ENCODE results near the gene ASIC2. TPM values are rescaled to one million over a fixed set of nuclear protein-coding genes. Genes with fewer than 3 reads are reported as not detected.

The ASIC2 gene
- total RNA-seq, 1 donor from 2014 or later = not detected

DNA sequence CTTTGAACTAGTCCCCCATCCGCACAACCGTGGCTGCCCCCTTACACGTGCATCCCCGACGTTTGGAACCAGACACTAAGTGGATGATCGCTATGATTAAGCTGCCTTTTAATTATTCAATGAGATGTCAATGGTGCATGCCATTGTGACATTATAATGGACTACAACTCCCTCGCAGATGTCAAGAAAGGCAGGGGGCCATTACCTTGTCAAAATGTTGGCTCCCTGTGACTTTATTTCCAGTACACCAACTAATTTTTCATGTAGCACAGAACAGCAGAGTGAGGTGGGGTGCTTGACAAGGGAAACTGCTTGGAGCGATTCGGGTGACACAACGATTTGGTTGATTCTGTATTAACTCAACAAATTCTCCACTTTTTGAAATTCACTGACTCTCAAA is 26.5 kb downstream of the ASIC2 start:
- Mint-ChIP-seq H3K27me3 (ENCODE audit: unreplicated experiment) (peaks cover 3% of the 10 kb centered on the region), H3K4me1 (ENCODE audit: unreplicated experiment) (no peaks in the 10 kb centered on the region), H3K9me3 (ENCODE audit: unreplicated experiment) (no peaks in the 10 kb centered on the region), H3K36me3 (ENCODE audit: low read depth, unreplicated experiment) (no peaks in the 10 kb centered on the region), H3K4me3 (ENCODE audit: unreplicated experiment) (no peak overlapping the region), H3K27ac (ENCODE audit: unreplicated experiment) (no peak overlapping the region)
- TF ChIP-seq, protein P1, sequence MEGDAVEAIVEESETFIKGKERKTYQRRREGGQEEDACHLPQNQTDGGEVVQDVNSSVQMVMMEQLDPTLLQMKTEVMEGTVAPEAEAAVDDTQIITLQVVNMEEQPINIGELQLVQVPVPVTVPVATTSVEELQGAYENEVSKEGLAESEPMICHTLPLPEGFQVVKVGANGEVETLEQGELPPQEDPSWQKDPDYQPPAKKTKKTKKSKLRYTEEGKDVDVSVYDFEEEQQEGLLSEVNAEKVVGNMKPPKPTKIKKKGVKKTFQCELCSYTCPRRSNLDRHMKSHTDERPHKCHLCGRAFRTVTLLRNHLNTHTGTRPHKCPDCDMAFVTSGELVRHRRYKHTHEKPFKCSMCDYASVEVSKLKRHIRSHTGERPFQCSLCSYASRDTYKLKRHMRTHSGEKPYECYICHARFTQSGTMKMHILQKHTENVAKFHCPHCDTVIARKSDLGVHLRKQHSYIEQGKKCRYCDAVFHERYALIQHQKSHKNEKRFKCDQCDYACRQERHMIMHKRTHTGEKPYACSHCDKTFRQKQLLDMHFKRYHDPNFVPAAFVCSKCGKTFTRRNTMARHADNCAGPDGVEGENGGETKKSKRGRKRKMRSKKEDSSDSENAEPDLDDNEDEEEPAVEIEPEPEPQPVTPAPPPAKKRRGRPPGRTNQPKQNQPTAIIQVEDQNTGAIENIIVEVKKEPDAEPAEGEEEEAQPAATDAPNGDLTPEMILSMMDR (IDR thresholded peaks at IDR 0.05; ENCODE audit: unreplicated experiment) = no peak
- no peak for DNase-seq (ENCODE audit: low spot score)

DNA sequence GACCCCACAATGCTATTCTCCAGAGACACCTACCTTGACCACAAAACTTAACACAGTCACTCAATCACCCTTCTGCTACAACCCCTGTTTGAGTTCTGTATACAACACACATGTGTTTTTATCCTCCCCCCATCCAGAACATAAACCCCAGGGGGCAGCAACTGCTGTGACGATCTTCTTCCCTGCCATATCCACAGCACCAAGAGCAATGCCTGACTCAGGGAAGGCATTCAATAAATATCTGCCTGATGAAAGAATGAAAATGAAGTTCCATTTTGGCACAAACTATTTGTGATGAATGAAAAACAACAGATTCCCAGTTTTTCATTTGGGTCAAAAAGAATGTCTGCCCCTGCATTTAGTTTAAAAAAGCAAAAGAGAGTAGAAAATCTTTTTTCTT is 27.0 kb downstream of the ASIC2 start:
- Mint-ChIP-seq H3K4me1 (ENCODE audit: unreplicated experiment) (no peaks in the 10 kb centered on the region), H3K36me3 (ENCODE audit: low read depth, unreplicated experiment) (no peaks in the 10 kb centered on the region), H3K27me3 (ENCODE audit: unreplicated experiment) (peaks cover 3% of the 10 kb centered on the region), H3K9me3 (ENCODE audit: unreplicated experiment) (no peaks in the 10 kb centered on the region), H3K4me3 (ENCODE audit: unreplicated experiment) (no peak overlapping the region), H3K27ac (ENCODE audit: unreplicated experiment) (no peak overlapping the region)
- DNase-seq (ENCODE audit: low spot score) = no peak
- TF ChIP-seq, protein P1 (IDR thresholded peaks at IDR 0.05; ENCODE audit: unreplicated experiment) = no peak

- no peaks in the 10 kb centered on the region for H3K36me3 Mint-ChIP-seq (ENCODE audit: low read depth, unreplicated experiment)
Measured at GRCh38 chr17:33263396-33263795, 29.7 kb downstream of the ASIC2 start.

DNA sequence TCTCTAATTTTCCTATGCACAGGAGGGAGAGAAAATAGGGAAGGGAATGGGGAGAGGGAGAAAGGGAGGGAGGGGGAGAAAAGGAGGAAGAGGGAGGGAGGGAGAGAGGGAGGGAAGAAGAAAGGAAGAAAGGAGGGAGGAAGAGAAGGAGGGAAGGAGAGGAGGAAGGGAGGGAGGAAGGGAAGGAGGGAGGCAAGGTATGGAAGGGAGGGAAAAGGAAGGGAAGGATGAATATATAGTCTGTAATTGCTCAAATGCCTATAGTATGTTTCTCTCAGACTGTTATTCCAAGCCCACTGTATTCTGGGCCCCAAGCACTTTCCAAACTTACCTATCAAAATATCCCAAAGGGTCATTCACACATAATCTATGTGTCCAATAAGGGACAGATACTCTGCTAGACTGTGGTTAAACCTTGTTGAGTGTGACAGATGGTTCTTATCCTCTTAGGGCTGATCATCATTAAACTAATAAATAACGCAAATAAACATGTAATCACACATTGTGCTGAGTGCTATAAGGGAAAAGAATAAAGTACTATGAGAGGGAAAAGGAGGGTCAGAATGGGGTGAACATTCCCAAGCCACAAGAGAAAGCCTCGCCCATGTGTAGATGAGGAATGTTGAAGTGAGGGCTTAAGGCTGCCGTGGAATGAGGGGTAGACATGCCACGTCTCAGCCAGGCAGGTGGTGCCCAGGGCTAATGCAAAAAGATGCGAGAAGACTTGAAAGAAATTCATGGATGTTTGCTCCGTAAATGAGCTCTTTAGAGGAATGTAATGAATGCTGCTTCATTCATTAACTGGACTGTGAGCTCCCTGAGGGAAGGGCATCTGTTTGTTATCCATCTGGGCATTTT is 30.6 kb downstream of the ASIC2 start:
- Mint-ChIP-seq H3K4me1 (ENCODE audit: unreplicated experiment) (no peaks in the 10 kb centered on the region), H3K27ac (ENCODE audit: unreplicated experiment) (no peak overlapping the region), H3K27me3 (ENCODE audit: unreplicated experiment) (peaks cover 7% of the 10 kb centered on the region), H3K4me3 (ENCODE audit: unreplicated experiment) (no peak overlapping the region), H3K36me3 (ENCODE audit: low read depth, unreplicated experiment) (no peaks in the 10 kb centered on the region), H3K9me3 (ENCODE audit: unreplicated experiment) (no peaks in the 10 kb centered on the region)
- TF ChIP-seq, protein P1 (IDR thresholded peaks at IDR 0.05; ENCODE audit: unreplicated experiment) = no peak
- DNase-seq (ENCODE audit: low spot score) = no peak

More at GRCh38 chr17:33263396-33263795, 29.7 kb downstream of the ASIC2 start:
- TF ChIP-seq, protein P1 (IDR thresholded peaks at IDR 0.05; ENCODE audit: unreplicated experiment) = no peak
- Mint-ChIP-seq H3K27ac (ENCODE audit: unreplicated experiment) (no peak overlapping the region), H3K4me3 (ENCODE audit: unreplicated experiment) (no peak overlapping the region), H3K4me1 (ENCODE audit: unreplicated experiment) (no peaks in the 10 kb centered on the region), H3K27me3 (ENCODE audit: unreplicated experiment) (peaks cover 4% of the 10 kb centered on the region), H3K9me3 (ENCODE audit: unreplicated experiment) (no peaks in the 10 kb centered on the region)
- no peak for DNase-seq (ENCODE audit: low spot score)

DNA sequence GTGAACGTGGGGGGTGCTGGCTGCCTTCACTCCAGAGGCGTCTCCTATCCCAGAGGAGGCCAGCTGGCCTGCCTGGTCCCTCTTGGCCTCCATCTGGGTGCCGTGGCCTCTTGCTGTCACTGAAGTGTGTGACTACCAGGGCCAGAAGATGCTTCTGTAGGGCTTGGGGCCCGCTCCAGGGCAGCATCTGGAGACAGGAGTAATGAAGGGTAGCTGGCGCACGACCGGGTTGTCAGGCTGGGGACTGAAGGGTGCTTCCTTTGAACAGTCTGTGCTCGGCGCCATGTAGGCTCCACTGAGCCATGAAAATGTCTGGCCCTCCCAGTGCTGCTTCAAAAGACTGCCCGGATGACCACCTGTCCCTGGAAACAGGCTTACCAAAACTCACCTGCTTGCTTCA is 31.3 kb downstream of the ASIC2 start:
- Mint-ChIP-seq H3K27me3 (ENCODE audit: unreplicated experiment) (peaks cover 7% of the 10 kb centered on the region), H3K36me3 (ENCODE audit: low read depth, unreplicated experiment) (no peaks in the 10 kb centered on the region), H3K9me3 (ENCODE audit: unreplicated experiment) (no peaks in the 10 kb centered on the region), H3K4me3 (ENCODE audit: unreplicated experiment) (no peak overlapping the region), H3K27ac (ENCODE audit: unreplicated experiment) (no peak overlapping the region), H3K4me1 (ENCODE audit: unreplicated experiment) (no peaks in the 10 kb centered on the region)
- TF ChIP-seq, protein P1 (IDR thresholded peaks at IDR 0.05; ENCODE audit: unreplicated experiment) = no peak
- DNase-seq (ENCODE audit: low spot score) = no peak

Data from endothelial cell (in vitro differentiated cells).